NCI-H146 treated with DMSO at 0.1 percent for 48 hours (cell line): Measurements from ENCODE around the gene TMEM125.

Experiments
- DNase-seq: peaks from one replicate; lab custom pipeline; 2025; ENCODE audit not compliant: unreplicated experiment; lab: John Stamatoyannopoulos, UW

TMEM125 gene

GRCh38 chr1:43307458-43308158 lies 37.8 kb downstream of the TMEM125 start:
- no peak for DNase-seq

DNA sequence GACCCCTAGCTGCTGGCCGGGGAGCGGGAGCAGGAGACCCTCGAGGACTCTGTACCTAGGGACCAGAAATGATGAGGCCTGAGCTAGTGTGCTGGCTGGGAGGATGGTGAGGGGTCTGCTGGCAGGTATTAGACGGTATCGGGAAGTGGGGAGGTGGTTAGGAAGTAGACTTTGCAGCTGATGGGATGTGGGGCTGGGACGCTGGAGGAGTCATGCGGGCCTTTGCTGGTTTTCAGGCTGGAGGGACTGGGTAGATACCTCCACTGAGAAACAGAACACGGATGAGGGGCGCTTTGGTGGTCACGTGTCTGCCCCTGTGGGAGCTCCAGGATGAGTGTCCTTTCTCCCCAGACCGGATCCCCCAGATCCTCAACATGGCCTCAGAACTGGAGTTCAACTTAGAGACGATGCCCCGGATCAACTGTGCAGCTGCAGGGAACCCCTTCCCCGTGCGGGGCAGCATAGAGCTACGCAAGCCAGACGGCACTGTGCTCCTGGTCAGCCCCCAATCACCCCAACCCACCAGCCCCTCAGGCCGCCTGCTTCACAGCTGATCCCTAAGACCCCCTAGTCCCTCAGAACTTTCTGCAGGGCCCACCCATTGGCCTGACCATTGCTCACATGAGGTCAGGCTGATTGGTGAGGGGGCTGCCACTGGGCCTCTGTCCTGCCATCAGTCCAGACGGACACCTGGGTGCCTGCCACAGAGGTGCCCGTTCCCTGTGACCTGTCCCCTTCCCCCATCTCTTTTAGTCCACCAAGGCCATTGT lies 39.0 kb downstream of the TMEM125 start:
- no peak for DNase-seq

DNA sequence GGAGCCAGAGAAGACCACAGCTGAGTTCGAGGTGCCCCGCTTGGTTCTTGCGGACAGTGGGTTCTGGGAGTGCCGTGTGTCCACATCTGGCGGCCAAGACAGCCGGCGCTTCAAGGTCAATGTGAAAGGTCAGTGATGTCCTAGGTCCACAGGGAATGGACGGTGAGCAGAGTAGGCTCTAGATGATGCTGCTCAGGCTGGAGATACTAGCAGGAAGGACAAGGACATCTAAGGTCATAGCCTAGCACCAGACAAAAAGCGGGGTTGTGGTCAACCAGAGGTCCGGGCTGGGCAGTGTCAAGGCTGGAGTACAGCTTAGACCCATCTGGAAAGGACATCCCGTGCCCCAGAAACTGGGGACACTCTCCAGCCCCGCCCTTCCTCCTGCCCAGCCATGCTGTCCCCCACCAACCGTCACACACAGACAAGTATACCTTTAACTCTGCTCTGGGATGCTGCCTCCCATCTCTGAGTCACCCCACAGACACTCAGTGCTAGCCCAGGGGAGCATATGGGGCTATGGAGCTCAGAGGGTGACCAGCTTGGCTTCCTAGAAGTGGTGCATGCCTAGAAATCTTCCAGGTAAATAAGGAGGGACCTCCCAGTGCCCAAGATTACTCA lies 39.7 kb downstream of the TMEM125 start:
- no peak for DNase-seq

DNA sequence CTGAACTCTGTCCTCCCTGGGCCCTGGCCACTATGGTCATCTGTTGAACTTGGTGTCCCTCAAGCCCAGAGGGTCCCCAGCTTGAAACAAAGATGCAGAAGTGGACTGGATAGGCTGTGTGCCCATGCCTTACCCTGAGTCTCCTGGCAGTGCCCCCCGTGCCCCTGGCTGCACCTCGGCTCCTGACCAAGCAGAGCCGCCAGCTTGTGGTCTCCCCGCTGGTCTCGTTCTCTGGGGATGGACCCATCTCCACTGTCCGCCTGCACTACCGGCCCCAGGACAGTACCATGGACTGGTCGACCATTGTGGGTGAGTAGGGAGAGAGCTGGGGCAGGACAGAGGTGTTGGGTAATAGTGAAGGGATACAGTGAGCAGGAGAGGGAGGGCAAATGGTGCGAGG lies 41.7 kb downstream of the TMEM125 start:
- DNase-seq = no peak

GRCh38 chr1:43312212-43312623 lies 42.4 kb downstream of the TMEM125 start:
- DNase-seq = no peak

DNA sequence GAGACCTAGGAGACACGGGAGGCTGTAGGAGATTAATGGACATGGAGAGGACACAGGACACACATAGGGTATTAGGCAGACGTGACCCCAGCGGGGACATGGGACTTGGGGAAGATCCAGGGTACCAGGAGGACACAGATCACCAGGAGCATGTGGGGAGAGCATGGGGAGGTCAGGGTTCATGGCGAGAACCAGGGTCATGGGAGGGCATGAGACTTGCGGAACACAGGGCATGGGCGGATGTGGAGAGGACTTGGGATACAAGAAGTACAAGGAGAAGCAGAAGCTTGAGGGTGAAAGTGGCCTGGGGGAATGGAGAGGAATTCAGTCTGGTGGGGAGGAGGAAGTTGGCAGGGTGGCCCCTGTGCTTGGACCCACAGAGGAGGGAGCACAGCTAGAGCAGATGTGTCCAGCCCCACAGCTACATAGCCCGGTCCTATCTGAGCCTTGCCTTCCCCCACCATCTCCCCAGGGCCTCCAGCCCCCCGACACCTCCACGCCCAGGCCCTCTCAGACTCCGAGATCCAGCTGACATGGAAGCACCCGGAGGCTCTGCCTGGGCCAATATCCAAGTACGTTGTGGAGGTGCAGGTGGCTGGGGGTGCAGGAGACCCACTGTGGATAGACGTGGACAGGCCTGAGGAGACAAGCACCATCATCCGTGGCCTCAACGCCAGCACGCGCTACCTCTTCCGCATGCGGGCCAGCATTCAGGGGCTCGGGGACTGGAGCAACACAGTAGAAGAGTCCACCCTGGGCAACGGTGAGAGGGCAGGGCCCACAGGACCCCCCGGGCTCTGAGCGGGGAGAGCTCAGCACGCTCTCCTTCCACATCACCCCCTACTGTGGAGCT lies 43.1 kb downstream of the TMEM125 start:
- no peak for DNase-seq

GRCh38 chr1:43313771-43314170 lies 44.0 kb downstream of the TMEM125 start:
- DNase-seq = no peak

- no peak for DNase-seq
Observed at GRCh38 chr1:43314233-43314632, 44.5 kb downstream of the TMEM125 start.

- no peak for DNase-seq
Observed at GRCh38 chr1:43315481-43315880, 45.7 kb downstream of the TMEM125 start.

- no peak for DNase-seq
Observed at GRCh38 chr1:43315963-43316737, 46.4 kb downstream of the TMEM125 start.

DNA sequence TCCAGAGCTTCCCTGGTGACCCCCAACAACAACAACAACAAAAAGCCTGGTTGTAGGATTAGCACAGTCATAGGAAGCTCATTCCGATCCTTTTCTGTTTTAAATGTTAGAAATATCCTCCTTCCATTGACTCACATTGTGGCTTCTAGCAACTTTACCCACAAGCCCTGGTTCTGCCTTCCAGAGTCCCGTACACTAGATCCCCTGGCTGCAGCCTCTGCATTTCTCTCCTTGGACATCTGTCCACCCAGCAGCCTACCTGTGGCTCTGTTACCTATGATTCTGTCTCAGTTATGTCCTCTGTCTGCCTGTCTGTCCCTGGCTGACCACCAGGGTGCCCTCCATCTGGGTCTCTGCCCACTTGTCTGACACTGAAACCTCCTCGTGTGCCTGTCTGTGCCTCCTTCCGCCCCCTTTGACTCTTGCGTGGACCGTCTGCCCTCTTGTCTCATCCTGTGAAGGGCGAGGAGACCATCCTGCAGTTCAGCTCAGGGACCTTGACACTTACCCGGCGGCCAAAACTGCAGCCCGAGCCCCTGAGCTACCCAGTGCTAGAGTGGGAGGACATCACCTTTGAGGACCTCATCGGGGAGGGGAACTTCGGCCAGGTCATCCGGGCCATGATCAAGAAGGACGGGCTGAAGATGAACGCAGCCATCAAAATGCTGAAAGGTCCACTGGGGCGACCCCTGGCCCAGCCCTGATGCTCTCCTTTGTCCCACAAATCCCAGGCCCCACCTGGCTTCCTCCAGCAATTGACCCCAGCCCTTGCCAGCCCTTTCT lies 47.1 kb downstream of the TMEM125 start:
- DNase-seq = no peak

DNA sequence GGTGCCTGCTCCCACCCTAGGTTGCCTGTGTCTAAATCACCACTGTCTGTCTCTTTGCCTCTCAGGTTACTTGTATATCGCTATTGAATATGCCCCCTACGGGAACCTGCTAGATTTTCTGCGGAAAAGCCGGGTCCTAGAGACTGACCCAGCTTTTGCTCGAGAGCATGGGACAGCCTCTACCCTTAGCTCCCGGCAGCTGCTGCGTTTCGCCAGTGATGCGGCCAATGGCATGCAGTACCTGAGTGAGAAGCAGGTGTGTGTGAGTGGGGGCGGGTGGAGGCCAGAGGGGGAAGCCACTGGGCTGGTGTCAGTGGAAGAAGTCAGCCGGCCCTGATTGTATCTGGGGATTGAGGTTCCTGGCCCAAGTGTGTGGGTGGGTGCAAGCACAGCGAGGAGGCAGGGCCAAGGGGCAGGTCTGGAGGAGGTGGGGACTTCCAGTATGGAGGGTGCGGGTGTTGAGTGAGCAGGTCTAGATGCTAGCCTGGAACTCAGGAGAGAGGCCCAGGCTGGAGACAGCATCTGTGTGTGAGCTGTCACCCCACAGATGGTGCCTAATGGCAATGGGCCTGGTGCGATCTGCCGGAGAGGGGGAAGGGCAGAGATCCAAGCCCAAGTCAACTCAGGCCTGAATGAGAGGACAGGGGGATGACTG lies 48.2 kb downstream of the TMEM125 start:
- DNase-seq = no peak

DNA sequence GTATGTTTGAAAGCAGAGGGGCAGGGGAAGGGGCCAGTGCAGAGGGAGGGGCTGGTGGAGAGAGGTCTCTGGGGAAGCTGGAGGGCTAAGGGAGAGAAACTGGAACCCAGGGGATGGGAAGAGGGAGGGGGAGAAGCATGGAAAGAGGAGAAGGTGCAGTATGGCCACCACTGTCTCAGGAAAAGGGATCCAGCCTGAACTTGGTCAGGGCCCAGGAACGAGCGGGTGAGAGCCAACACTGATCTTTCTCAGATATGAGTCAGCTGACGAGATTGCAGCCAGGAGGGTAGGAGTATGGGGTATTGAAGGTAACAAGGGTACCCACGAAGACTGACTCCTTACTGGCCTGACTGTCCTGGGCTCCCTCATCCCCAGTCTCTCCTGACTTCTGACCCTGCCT lies 49.0 kb downstream of the TMEM125 start:
- DNase-seq = no peak

- DNase-seq = no peak
Observed at GRCh38 chr1:43319288-43319687, 49.5 kb downstream of the TMEM125 start.

- no peak for DNase-seq
Observed at GRCh38 chr1:43319766-43320165, 50.0 kb downstream of the TMEM125 start.

DNA sequence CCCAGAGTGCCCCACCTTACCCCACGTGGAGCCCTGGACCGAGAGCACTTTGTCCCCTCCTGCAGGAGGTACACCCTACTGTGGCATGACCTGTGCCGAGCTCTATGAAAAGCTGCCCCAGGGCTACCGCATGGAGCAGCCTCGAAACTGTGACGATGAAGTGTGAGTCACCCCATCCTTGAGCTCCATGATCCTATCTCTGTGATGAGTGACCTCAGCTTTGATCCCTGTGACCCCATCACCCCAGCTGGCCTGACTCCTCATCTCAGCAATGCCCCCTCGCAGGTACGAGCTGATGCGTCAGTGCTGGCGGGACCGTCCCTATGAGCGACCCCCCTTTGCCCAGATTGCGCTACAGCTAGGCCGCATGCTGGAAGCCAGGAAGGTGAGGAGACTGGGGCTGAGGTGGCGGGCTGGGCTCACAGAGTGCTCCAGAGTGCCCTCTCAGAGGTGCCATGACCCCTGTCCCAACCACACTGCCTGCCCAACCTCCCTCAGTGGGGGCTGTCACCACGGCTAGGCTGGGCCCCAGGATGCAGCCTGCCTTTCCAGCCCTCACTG lies 51.6 kb downstream of the TMEM125 start:
- no peak for DNase-seq

DNA sequence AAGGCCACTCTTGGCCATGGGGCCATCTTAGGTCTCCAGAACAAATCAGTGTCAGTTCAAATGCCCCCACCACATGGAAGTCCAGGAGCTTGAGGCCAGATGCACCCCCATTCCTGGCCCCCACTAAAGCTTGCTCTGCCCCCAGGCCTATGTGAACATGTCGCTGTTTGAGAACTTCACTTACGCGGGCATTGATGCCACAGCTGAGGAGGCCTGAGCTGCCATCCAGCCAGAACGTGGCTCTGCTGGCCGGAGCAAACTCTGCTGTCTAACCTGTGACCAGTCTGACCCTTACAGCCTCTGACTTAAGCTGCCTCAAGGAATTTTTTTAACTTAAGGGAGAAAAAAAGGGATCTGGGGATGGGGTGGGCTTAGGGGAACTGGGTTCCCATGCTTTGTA lies 52.7 kb downstream of the TMEM125 start:
- no peak for DNase-seq
